Bronchial epithelial cell (primary cell): ENCODE measurements around the gene TTC9B. TPM values are rescaled to one million over a fixed set of nuclear protein-coding genes. Genes with fewer than 3 reads are reported as not detected.

Experiments used
- DNase-seq: peaks from one replicate; pipeline ENCODE4 v3.0.0-alpha.2; 2010; ENCODE audit warnings: low read depth
- FAIRE-seq: peaks from 2 replicates; lab custom pipeline; 2011; peaks lifted over from hg19 to GRCh38; lab: Jason Lieb, UNC
- H3K27me3 ChIP-seq: 2 replicates; pipeline ENCODE4 v1.5.1; 2011; ENCODE audit warnings: low read length; ENCODE audit not compliant: control insufficient read depth, insufficient read depth
- H3K36me3 ChIP-seq: 2 replicates; pipeline ENCODE4 v1.5.1; 2011; ENCODE audit warnings: low read length; ENCODE audit not compliant: control insufficient read depth, insufficient read depth
- H3K4me3 ChIP-seq: 2 replicates; pipeline ENCODE4 v1.5.1; 2011; ENCODE audit warnings: mild to moderate bottlenecking, low read depth, low read length, control low read depth
- total RNA-seq: library from RNA; depleted of rRNA; stranded (reverse); fragments of >200 nt; gene quantifications from 2 replicates; pipeline ENCODE4 v1.2.1, GENCODE V29; 2014
- TF ChIP-seq, protein P1 (sequence below): IDR thresholded peaks from 2 replicates; pipeline ENCODE4 v1.5.1; 2011; ENCODE audit warnings: mild to moderate bottlenecking, moderate library complexity, low read length, control low read depth, inconsistent platforms; ENCODE audit not compliant: insufficient read depth, severe bottlenecking

Gene TTC9B
- total RNA-seq, 1 donor from 2014 or later: not detected

GRCh38 chr19:40247178-40247577 is 29.0 kb upstream of the TTC9B start:
- H3K4me3 ChIP-seq: no peak overlapping the region
- no peak for DNase-seq
- FAIRE-seq: no peak
- H3K36me3 ChIP-seq: peaks cover 15% of the 10 kb centered on the region
- TF ChIP-seq, protein P1, sequence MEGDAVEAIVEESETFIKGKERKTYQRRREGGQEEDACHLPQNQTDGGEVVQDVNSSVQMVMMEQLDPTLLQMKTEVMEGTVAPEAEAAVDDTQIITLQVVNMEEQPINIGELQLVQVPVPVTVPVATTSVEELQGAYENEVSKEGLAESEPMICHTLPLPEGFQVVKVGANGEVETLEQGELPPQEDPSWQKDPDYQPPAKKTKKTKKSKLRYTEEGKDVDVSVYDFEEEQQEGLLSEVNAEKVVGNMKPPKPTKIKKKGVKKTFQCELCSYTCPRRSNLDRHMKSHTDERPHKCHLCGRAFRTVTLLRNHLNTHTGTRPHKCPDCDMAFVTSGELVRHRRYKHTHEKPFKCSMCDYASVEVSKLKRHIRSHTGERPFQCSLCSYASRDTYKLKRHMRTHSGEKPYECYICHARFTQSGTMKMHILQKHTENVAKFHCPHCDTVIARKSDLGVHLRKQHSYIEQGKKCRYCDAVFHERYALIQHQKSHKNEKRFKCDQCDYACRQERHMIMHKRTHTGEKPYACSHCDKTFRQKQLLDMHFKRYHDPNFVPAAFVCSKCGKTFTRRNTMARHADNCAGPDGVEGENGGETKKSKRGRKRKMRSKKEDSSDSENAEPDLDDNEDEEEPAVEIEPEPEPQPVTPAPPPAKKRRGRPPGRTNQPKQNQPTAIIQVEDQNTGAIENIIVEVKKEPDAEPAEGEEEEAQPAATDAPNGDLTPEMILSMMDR: no peak
- H3K27me3 ChIP-seq: no peaks in the 10 kb centered on the region

- Histone ChIP-seq H3K4me3 (no peak overlapping the region), H3K36me3 (peaks cover 16% of the 10 kb centered on the region), H3K27me3 (no peaks in the 10 kb centered on the region)
- TF ChIP-seq, protein P1: no peak
- DNase-seq: no peak
- FAIRE-seq: no peak
Observed at GRCh38 chr19:40246292-40247073, 28.3 kb upstream of the TTC9B start.

DNA sequence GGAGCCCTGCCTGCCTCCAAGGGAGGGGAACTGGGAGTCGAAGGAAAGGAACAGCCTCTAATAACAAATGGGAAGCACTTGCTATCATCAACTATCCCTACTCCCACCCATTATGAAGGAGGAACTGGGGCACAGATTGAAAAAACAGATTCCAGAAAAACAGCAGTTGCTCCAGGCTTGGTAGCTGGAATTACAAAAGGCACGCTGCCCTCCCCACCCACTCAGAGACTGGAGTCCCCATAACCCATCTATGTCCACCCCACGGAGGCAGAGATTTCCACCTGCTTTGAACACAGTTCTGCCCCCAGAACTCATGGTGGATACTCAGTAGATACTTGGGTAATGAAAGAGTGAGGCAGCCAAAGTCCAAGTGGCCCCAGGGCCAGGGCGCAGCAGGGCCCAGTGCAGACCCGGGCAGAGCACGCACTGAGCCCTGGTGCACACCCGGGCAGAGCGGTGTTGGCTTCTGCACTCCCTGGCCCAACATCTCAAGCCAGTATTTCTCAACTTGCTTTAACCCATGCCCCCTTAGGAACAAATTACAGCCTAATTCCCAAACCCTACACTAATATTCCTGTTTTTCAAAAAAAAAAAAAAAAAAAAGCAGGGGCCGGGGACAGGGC is 27.4 kb upstream of the TTC9B start:
- no peak for FAIRE-seq
- no peak for DNase-seq
- H3K27me3 ChIP-seq: no peaks in the 10 kb centered on the region
- TF ChIP-seq, protein P1: no peak
- H3K36me3 ChIP-seq: peaks cover 20% of the 10 kb centered on the region
- no peak overlapping the region for H3K4me3 ChIP-seq

GRCh38 chr19:40244579-40245317 is 26.6 kb upstream of the TTC9B start:
- Histone ChIP-seq H3K27me3 (no peaks in the 10 kb centered on the region), H3K4me3 (no peak overlapping the region), H3K36me3 (peaks cover 23% of the 10 kb centered on the region)
- DNase-seq (no peak), FAIRE-seq (no peak)
- TF ChIP-seq, protein P1: no peak

DNA sequence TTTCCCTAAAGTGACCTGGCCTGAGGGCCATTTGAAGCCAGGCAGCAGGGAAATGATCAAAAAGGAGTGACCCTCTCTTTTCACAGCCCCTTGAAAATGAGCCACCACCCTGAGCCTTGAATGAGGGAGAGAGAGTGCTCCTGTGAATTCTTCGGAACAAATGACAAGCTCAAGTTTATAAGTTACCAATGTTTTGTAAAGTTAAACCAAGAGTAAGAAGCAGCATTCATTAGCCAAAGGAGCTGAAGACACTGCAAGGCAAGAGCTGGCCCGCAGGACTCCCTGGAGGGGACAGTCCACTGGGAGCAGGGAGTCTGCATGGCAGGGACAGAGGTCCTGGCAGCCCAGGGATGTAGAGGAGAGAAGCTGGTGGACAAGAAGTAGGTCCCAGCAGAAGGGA is 25.0 kb upstream of the TTC9B start:
- FAIRE-seq (no peak), DNase-seq (no peak)
- no peak overlapping the region for H3K4me3 ChIP-seq
- H3K36me3 ChIP-seq: peaks cover 26% of the 10 kb centered on the region
- H3K27me3 ChIP-seq: no peaks in the 10 kb centered on the region
- TF ChIP-seq, protein P1: no peak
